Activated CD4-positive, alpha-beta T cell treated with anti-CD3 and anti-CD28 coated beads, Interleukin-2, amount 50 U/mL, for 4 hours (primary cell): ENCODE measurements around the gene HDAC2.

Source experiments
- DNase-seq, 2 experiments: peaks; one replicate each; pipeline ENCODE4 v3.0.0-alpha.2; 2020

Gene HDAC2

GRCh38 chr6:113907102-113907815 lies 63.7 kb downstream of the HDAC2 start:
- DNase-seq: no peak

GRCh38 chr6:113903666-113904330 lies 67.2 kb downstream of the HDAC2 start:
- DNase-seq: no peak

- DNase-seq: no peak
Observed at GRCh38 chr6:113901482-113901881, 69.5 kb downstream of the HDAC2 start.

- no peak for DNase-seq
Observed at GRCh38 chr6:113894712-113895674, 76.0 kb downstream of the HDAC2 start.

GRCh38 chr6:113893866-113894265 lies 77.1 kb downstream of the HDAC2 start:
- DNase-seq: no peak

- DNase-seq: no peak
Observed at GRCh38 chr6:113893451-113893850, 77.5 kb downstream of the HDAC2 start.

GRCh38 chr6:113888956-113889630 lies 81.9 kb downstream of the HDAC2 start:
- DNase-seq: no peak

GRCh38 chr6:113888493-113888892 lies 82.5 kb downstream of the HDAC2 start:
- DNase-seq: no peak

- no peak for DNase-seq
Observed at GRCh38 chr6:113886512-113886911, 84.4 kb downstream of the HDAC2 start.

GRCh38 chr6:113884011-113884410 lies 86.9 kb downstream of the HDAC2 start:
- DNase-seq: no peak
